ENCODE data around the gene TNC.

Gene TNC

GRCh38 chr9:115058684-115059315, 59.2 kb downstream of the TNC start:
- no peak for TF ChIP-seq CTCF (IDR thresholded peaks at IDR 0.05; ENCODE audit: borderline replicate concordance, insufficient read depth, low read depth, low read length)
- no peak overlapping the region for H3K4me3 ChIP-seq (ENCODE audit: low read depth, low read length)

GRCh38 chr9:115058175-115058574, 59.8 kb downstream of the TNC start:
- H3K4me3 ChIP-seq (ENCODE audit: low read depth, low read length) = no peak overlapping the region
- TF ChIP-seq CTCF (IDR thresholded peaks at IDR 0.05; ENCODE audit: borderline replicate concordance, insufficient read depth, low read depth, low read length) = no peak

GRCh38 chr9:115057559-115057958, 60.4 kb downstream of the TNC start:
- TF ChIP-seq CTCF (IDR thresholded peaks at IDR 0.05; ENCODE audit: borderline replicate concordance, insufficient read depth, low read depth, low read length) = no peak
- H3K4me3 ChIP-seq (ENCODE audit: low read depth, low read length) = no peak overlapping the region

GRCh38 chr9:115050002-115050490, 67.9 kb downstream of the TNC start:
- H3K4me3 ChIP-seq (ENCODE audit: low read depth, low read length) = no peak overlapping the region
- TF ChIP-seq CTCF (IDR thresholded peaks at IDR 0.05; ENCODE audit: borderline replicate concordance, insufficient read depth, low read depth, low read length) = no peak

DNA sequence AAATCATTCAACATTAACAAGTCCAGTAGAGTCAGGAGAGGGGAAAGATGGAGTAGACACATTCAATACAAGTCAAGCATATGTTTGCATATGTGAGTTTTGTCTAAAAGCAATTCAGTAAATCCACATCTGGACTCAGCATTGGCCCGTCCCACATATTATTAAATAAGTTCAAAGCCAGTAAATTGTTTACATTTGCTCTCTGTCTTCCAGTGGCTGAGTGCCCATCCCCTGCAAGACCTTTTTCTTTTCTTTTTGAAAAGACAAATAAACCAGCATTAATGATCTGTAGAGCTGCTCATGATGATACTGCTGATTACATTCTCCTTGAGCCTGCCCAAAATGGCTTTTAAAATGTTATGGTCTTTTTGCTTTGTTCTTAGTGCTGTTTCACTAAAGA, 71.1 kb downstream of the TNC start:
- H3K4me3 ChIP-seq (ENCODE audit: low read depth, low read length) = no peak overlapping the region
- no peak for TF ChIP-seq CTCF (IDR thresholded peaks at IDR 0.05; ENCODE audit: borderline replicate concordance, insufficient read depth, low read depth, low read length)

GRCh38 chr9:115046199-115046598, 71.8 kb downstream of the TNC start:
- TF ChIP-seq CTCF (IDR thresholded peaks at IDR 0.05; ENCODE audit: borderline replicate concordance, insufficient read depth, low read depth, low read length) = no peak
- no peak overlapping the region for H3K4me3 ChIP-seq (ENCODE audit: low read depth, low read length)

DNA sequence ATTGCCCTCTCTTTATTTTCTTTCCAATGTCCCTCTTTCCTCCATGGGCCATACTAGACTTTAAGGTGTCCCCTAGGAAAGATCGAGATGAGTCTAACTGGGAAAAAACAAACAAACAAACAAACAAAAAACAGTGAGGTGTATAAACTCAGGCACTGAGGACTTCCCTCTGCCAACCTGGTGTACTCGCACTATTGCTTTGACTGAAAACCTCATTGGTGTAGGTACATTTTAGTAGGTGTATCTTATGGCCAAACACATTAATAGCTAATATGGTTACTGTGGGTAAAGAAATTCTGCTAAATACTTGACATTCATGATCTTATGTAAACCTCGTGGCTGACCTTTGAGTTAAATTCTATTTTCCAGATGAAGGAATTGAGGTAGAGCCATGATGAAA, 74.3 kb downstream of the TNC start:
- no peak overlapping the region for H3K4me3 ChIP-seq (ENCODE audit: low read depth, low read length)
- no peak for TF ChIP-seq CTCF (IDR thresholded peaks at IDR 0.05; ENCODE audit: borderline replicate concordance, insufficient read depth, low read depth, low read length)
